Measurements from ENCODE around the gene BCL11B.

BCL11B gene

DNA sequence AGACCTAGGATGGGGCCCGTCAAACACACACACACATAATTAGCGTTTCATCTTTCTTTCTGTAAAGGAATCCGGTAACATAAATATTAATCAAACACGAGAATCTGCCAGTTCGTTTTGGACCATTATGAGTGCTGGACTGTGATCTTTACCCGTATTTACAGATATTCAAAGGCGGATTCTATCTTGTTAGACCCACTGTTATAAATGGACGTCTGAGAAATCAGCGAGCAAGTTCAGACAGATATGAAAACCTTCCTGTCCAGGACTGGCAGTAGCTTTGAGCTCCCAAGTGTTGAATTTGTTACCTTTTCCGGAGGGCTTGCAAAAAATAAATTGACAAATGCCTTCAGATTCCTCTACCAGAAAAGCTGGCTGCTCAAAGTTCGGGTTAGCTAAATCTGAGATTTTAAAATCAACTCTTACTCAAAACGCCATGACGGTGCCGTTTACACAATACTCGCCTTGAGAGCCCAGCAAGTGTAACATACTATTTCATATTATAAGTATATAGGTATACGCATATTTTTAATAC is 27.6 kb downstream of the BCL11B start:
- H3K9me3 ChIP-seq (ENCODE audit: control insufficient read depth in 2 of 2, low read length in 2 of 2), result no peaks in the 10 kb centered on the region
- H3K27me3 ChIP-seq (ENCODE audit: control insufficient read depth in 1 of 2, insufficient read depth in 2 of 2, low read length in 2 of 2), result peaks cover 35 to 37% of the 10 kb centered on the region in 2 donors
- H3K9ac ChIP-seq (ENCODE audit: low read length in 2 of 2), result no peak overlapping the region
- peaks cover 13% of the 10 kb centered on the region for H3K4me1 ChIP-seq (ENCODE audit: control insufficient read depth, insufficient read depth, low read length)
- no peak overlapping the region for H3K4me3 ChIP-seq (ENCODE audit: low read length in 2 of 2)
- no peak overlapping the region for H3K27ac ChIP-seq (ENCODE audit: low read length)
- no peaks in the 10 kb centered on the region for H3K36me3 ChIP-seq (ENCODE audit: control insufficient read depth in 2 of 2, insufficient read depth in 2 of 2, low read length in 2 of 2)

DNA sequence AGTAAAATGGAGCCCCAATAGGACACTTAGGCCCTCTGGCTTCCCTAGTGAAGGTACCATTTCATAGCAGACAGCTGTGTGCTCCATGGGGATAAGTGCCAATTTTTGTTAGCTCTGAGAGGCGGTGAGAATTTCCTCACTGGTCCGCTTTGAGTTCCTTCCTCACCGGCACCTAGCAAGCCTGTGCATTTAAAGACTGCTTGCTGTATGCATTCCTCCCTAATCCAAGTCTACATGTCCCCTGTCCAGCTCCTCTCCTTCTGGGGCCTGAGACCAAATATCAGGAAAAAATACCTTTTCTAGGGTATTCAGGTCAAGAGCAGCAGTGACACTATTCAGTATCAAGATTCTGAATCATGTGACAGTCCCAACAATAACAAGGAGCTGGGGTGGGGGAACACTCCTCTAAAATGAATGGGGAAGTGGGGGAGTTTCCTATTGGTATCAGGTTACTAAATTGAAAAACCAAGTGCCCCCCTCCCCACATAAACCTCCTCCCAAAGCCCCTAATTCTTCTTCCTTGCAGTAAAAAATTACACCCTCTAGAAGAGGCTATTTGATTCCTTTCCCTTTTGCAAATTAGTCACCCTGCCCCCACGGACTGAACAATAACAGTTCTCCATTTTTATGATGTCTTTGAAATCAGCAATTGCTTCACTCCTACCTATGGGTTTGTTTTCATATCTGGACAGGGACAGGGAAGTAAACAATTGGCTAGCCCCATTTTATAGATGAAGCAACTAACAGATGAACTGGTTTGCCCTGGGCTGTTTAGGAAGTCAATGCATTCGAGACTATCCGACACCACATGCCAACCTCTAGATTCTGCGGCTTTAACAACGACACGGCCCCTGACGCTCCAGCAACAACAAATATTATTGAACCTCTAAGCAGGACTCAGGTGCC is 28.9 kb downstream of the BCL11B start:
- Histone ChIP-seq H3K27me3 (ENCODE audit: control insufficient read depth in 1 of 2, insufficient read depth in 2 of 2, low read length in 2 of 2) (peaks cover 26 to 30% of the 10 kb centered on the region in 2 donors), H3K4me3 (ENCODE audit: low read length in 2 of 2) (no peak overlapping the region), H3K27ac (ENCODE audit: low read length) (no peak overlapping the region), H3K9me3 (ENCODE audit: control insufficient read depth in 2 of 2, low read length in 2 of 2) (no peaks in the 10 kb centered on the region), H3K36me3 (ENCODE audit: control insufficient read depth in 2 of 2, insufficient read depth in 2 of 2, low read length in 2 of 2) (no peaks in the 10 kb centered on the region), H3K9ac (ENCODE audit: low read length in 2 of 2) (no peak overlapping the region), H3K4me1 (ENCODE audit: control insufficient read depth, insufficient read depth, low read length) (peaks cover 13% of the 10 kb centered on the region)

DNA sequence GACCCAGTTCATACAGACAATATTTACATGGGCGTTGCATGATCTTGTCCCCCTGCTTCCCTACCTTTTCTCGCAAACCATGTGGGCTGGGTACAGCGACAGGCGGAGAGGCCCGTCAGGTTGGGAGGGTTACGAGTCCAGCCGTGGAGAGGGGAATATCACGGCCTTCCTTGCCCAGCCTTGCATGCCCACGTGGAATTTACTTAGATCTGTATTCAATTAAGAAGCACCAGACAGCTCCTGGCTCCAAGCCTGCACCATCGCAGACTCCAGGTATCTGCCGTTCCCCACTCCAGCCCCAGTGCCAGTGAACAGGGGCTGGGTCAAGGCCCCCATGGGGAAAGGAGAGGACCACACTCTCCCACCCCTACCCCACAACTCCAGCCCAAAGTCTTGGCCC is 29.8 kb downstream of the BCL11B start:
- peaks cover 18 to 22% of the 10 kb centered on the region in 2 donors for H3K27me3 ChIP-seq (ENCODE audit: control insufficient read depth in 1 of 2, insufficient read depth in 2 of 2, low read length in 2 of 2)
- H3K4me1 ChIP-seq (ENCODE audit: control insufficient read depth, insufficient read depth, low read length), result peaks cover 13% of the 10 kb centered on the region
- no peak overlapping the region for H3K27ac ChIP-seq (ENCODE audit: low read length)
- H3K9me3 ChIP-seq (ENCODE audit: control insufficient read depth in 2 of 2, low read length in 2 of 2), result peaks cover 0 to 3% of the 10 kb centered on the region in 2 donors
- no peak overlapping the region for H3K4me3 ChIP-seq (ENCODE audit: low read length in 2 of 2)
- H3K36me3 ChIP-seq (ENCODE audit: control insufficient read depth in 2 of 2, insufficient read depth in 2 of 2, low read length in 2 of 2), result no peaks in the 10 kb centered on the region
- no peak overlapping the region for H3K9ac ChIP-seq (ENCODE audit: low read length in 2 of 2)

DNA sequence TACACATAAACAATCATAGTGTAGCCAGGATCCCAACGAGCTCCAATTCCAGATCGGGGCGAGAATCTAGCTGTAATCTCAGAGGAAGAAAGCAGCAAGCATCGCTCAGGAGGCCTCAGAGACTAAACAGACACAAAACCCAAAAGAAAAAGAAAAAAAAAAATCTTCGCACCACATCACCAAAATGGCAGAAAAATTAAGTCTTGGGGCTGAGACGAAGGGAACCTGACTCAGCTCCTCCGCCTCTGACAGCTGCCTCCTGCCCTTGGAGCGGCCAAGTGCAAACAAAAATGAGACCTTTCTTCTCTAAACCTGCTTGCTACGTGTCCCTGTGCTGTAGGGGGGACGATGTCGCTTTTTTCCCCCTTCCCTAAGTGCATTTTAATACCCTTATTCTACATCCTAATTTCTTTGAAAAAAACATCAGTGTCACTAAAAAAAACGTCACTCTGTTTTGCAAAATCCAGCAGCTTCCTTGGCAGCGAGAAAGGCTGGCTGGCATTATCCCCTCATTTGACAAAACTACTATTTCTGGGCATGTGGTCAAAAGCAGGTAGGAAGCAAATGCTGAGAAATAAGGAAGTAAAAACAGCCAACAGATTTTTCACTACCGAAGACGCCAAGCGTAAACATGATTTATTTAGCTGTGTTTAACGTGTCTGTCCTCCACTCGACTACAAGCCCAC is 30.5 kb downstream of the BCL11B start:
- no peak overlapping the region for H3K4me3 ChIP-seq (ENCODE audit: low read length in 2 of 2)
- no peaks in the 10 kb centered on the region for H3K36me3 ChIP-seq (ENCODE audit: control insufficient read depth in 2 of 2, insufficient read depth in 2 of 2, low read length in 2 of 2)
- peaks cover 0 to 5% of the 10 kb centered on the region in 2 donors for H3K9me3 ChIP-seq (ENCODE audit: control insufficient read depth in 2 of 2, low read length in 2 of 2)
- peaks cover 10 to 15% of the 10 kb centered on the region in 2 donors for H3K27me3 ChIP-seq (ENCODE audit: control insufficient read depth in 1 of 2, insufficient read depth in 2 of 2, low read length in 2 of 2)
- no peak overlapping the region for H3K27ac ChIP-seq (ENCODE audit: low read length)
- peaks cover 8% of the 10 kb centered on the region for H3K4me1 ChIP-seq (ENCODE audit: control insufficient read depth, insufficient read depth, low read length)
- no peak overlapping the region for H3K9ac ChIP-seq (ENCODE audit: low read length in 2 of 2)

DNA sequence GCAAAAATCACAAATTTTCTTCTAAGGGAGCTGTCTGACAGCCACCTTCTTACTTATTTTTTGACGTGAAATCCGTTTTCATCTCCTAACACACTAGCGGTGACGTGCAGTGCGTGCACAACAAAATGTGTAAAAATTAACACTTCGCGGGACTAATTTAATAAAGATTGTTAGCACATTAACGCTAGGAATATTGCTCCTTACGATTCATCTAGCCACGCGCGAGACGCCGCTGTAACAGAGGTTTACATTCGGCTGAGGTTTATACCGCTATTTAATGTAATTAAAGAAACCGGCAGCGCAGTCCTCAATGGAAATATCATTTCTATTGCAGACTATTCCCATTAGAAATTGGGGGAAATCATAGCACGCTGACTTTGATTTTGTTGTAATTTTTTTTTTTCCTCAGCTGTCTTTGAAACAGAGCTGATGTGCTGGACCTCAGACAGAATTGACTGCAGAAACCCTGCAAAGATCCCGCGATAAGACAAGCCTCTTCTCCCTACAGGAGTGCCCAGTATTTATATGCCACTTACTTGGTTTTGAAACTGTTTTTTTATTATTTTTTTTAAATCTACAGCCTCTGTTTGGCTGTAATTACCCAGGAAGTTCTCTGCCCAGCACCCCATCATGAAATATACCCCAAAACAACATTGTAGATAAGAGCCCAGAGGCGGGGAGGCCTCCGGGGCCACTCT is 31.2 kb downstream of the BCL11B start:
- H3K27ac ChIP-seq (ENCODE audit: low read length), result no peak overlapping the region
- no peak overlapping the region for H3K9ac ChIP-seq (ENCODE audit: low read length in 2 of 2)
- H3K4me3 ChIP-seq (ENCODE audit: low read length in 2 of 2), result no peak overlapping the region
- H3K9me3 ChIP-seq (ENCODE audit: control insufficient read depth in 2 of 2, low read length in 2 of 2), result peaks cover 0 to 7% of the 10 kb centered on the region in 2 donors
- peaks cover 8 to 9% of the 10 kb centered on the region in 2 donors for H3K27me3 ChIP-seq (ENCODE audit: control insufficient read depth in 1 of 2, insufficient read depth in 2 of 2, low read length in 2 of 2)
- no peaks in the 10 kb centered on the region for H3K36me3 ChIP-seq (ENCODE audit: control insufficient read depth in 2 of 2, insufficient read depth in 2 of 2, low read length in 2 of 2)
- peaks cover 2% of the 10 kb centered on the region for H3K4me1 ChIP-seq (ENCODE audit: control insufficient read depth, insufficient read depth, low read length)

DNA sequence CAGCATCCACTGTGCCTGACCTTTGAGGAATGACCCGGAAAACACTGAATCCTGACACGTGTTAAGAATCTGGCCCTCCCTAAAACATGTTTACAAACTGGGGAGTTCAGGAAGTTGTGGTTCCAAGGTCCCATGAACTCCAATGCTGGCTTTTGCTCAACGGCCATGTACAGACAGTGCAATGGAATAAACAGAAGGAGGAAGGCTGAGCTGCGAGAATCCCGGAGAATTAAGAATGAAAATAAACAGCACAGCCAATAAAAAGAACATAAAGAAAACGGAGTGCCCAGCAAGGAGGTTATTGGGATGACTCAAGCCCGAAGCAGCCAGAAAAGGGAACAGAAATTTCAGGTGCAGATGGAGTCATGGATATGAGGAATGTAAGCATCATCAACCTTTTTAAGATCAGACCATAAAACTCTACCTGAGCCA is 32.3 kb downstream of the BCL11B start:
- H3K9me3 ChIP-seq (ENCODE audit: control insufficient read depth in 2 of 2, low read length in 2 of 2), result peaks cover 0 to 12% of the 10 kb centered on the region in 2 donors
- no peak overlapping the region for H3K9ac ChIP-seq (ENCODE audit: low read length in 2 of 2)
- no peak overlapping the region for H3K4me3 ChIP-seq (ENCODE audit: low read length in 2 of 2)
- peaks cover 6 to 8% of the 10 kb centered on the region in 2 donors for H3K27me3 ChIP-seq (ENCODE audit: control insufficient read depth in 1 of 2, insufficient read depth in 2 of 2, low read length in 2 of 2)
- H3K4me1 ChIP-seq (ENCODE audit: control insufficient read depth, insufficient read depth, low read length), result no peaks in the 10 kb centered on the region
- no peak overlapping the region for H3K27ac ChIP-seq (ENCODE audit: low read length)
- no peaks in the 10 kb centered on the region for H3K36me3 ChIP-seq (ENCODE audit: control insufficient read depth in 2 of 2, insufficient read depth in 2 of 2, low read length in 2 of 2)

DNA sequence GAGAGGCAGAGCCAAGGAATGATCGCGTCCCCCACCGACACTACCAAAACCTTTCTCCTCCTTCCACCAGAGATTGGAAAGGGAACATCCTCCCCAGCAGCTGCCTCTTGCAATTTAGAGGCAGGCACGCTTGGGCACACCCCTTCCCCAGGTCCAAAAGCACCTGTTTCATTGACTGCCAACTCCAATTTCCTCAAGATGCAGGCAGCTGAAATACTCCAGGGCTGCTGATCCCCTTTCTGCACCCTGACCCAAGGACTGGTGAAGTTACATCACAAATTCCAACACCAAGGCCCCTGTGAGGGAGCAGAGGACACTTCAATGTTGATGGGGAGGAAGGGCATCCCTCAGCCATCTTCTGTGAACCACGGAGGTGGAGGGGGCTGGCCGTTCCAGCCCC is 33.8 kb downstream of the BCL11B start:
- peaks cover 6% of the 10 kb centered on the region in 2 donors for H3K27me3 ChIP-seq (ENCODE audit: control insufficient read depth in 1 of 2, insufficient read depth in 2 of 2, low read length in 2 of 2)
- H3K4me1 ChIP-seq (ENCODE audit: control insufficient read depth, insufficient read depth, low read length), result no peaks in the 10 kb centered on the region
- peaks cover 3 to 21% of the 10 kb centered on the region in 2 donors for H3K9me3 ChIP-seq (ENCODE audit: control insufficient read depth in 2 of 2, low read length in 2 of 2)
- no peak overlapping the region for H3K9ac ChIP-seq (ENCODE audit: low read length in 2 of 2)
- H3K36me3 ChIP-seq (ENCODE audit: control insufficient read depth in 2 of 2, insufficient read depth in 2 of 2, low read length in 2 of 2), result no peaks in the 10 kb centered on the region
- H3K27ac ChIP-seq (ENCODE audit: low read length), result no peak overlapping the region
- H3K4me3 ChIP-seq (ENCODE audit: low read length in 2 of 2), result no peak overlapping the region

DNA sequence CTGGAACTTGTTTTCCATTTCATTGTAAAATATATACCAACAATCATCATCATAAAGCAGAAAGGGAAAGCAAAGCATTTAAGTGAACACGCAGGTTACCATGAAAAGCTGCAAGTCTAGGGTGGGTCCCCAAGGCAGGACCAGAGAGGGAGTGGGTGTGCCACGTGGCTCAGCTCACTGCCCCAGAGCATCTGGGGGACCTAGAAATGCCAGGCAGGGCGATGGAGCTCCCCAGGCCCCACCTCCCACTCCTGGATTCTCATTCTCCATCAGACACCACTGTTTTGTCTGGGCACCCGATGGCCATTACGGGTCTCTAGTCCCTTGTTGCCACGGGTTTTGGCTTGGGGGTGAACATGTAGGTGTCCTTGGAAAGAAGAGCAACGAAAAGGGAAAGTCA is 34.7 kb downstream of the BCL11B start:
- peaks cover 8 to 10% of the 10 kb centered on the region in 2 donors for H3K27me3 ChIP-seq (ENCODE audit: control insufficient read depth in 1 of 2, insufficient read depth in 2 of 2, low read length in 2 of 2)
- H3K9ac ChIP-seq (ENCODE audit: low read length in 2 of 2), result no peak overlapping the region
- H3K27ac ChIP-seq (ENCODE audit: low read length), result no peak overlapping the region
- no peaks in the 10 kb centered on the region for H3K36me3 ChIP-seq (ENCODE audit: control insufficient read depth in 2 of 2, insufficient read depth in 2 of 2, low read length in 2 of 2)
- peaks cover 3 to 21% of the 10 kb centered on the region in 2 donors for H3K9me3 ChIP-seq (ENCODE audit: control insufficient read depth in 2 of 2, low read length in 2 of 2)
- no peak overlapping the region for H3K4me3 ChIP-seq (ENCODE audit: low read length in 2 of 2)
- H3K4me1 ChIP-seq (ENCODE audit: control insufficient read depth, insufficient read depth, low read length), result no peaks in the 10 kb centered on the region

DNA sequence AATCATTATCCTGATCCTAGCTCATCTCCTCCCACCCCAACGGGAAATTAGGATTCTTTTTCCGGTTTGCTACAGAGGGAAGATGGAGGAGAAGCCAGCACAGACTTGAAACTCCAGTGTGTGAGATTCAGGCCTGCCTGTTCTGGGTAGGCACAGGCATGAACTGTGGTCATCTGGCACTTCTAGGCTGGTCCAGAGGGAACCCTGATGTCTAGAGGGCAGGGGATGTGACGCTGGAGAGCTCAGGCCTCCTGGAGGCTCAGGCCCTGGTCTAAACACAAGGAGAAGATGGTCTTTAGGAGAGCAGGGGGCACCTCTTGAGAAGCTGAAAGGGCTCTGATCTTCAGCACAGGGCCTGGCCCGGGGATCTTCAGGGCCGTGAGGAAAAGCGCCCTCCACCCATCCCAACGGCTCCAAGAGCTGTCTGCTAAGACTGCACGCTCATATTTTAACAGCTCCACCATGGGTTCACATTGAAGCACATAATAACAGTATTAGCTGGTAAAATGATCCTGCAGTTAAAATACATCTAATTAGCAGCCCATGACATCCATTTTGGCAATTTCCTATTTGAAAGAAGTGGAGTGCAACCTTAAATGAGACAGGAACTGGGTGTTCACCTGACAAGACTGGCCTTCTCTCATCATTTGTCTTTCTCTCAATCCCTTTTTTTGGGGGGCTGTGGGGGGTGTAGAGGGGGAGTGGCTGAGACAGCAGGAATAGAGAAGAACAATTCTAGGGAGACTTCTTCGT is 35.4 kb downstream of the BCL11B start:
- Histone ChIP-seq H3K9me3 (ENCODE audit: control insufficient read depth in 2 of 2, low read length in 2 of 2) (peaks cover 3 to 21% of the 10 kb centered on the region in 2 donors), H3K4me3 (ENCODE audit: low read length in 2 of 2) (no peak overlapping the region), H3K9ac (ENCODE audit: low read length in 2 of 2) (no peak overlapping the region), H3K4me1 (ENCODE audit: control insufficient read depth, insufficient read depth, low read length) (no peaks in the 10 kb centered on the region), H3K27me3 (ENCODE audit: control insufficient read depth in 1 of 2, insufficient read depth in 2 of 2, low read length in 2 of 2) (peaks cover 9 to 11% of the 10 kb centered on the region in 2 donors), H3K27ac (ENCODE audit: low read length) (no peak overlapping the region), H3K36me3 (ENCODE audit: control insufficient read depth in 2 of 2, insufficient read depth in 2 of 2, low read length in 2 of 2) (no peaks in the 10 kb centered on the region)

Measured in stomach smooth muscle (tissue), 2 donors.